Loucy (cell line): ENCODE data around the gene SP8.

Source experiments
- H2AFZ ChIP-seq: fragments of 200-600 bp; sonication (generic); 2 replicates; pipeline ENCODE4 v1.6.0; 2016; ENCODE audit warnings: antibody characterized with exemption, mild to moderate bottlenecking, low read length, moderate library complexity
- H3F3A ChIP-seq: fragments of 200-600 bp; 2 replicates; pipeline ENCODE4 v1.6.0; 2016; ENCODE audit warnings: antibody characterized with exemption, low read depth, mild to moderate bottlenecking
- H3K27me3 ChIP-seq: fragments of 200-600 bp; sonication (generic); 2 replicates; pipeline ENCODE4 v1.6.1; 2014; ENCODE audit warnings: low read length, mild to moderate bottlenecking; ENCODE audit not compliant: insufficient read depth, poor library complexity, severe bottlenecking
- H3K36me3 ChIP-seq: fragments of 200-600 bp; sonication (generic); 2 replicates; pipeline ENCODE4 v1.6.1; 2016; ENCODE audit warnings: low read length; ENCODE audit not compliant: insufficient read depth
- H3K4me1 ChIP-seq: fragments of 200-600 bp; sonication (generic); 2 replicates; pipeline ENCODE4 v1.5.1; 2014; ENCODE audit warnings: low read length, mild to moderate bottlenecking; ENCODE audit not compliant: insufficient read depth, poor library complexity, severe bottlenecking
- H3K4me2 ChIP-seq: fragments of 200-600 bp; sonication (generic); 2 replicates; pipeline ENCODE4 v1.6.0; 2014; ENCODE audit warnings: antibody characterized with exemption, low read length, low read depth, mild to moderate bottlenecking; ENCODE audit not compliant: poor library complexity, severe bottlenecking
- H3K4me3 ChIP-seq: fragments of 200-600 bp; sonication (generic); 2 replicates; pipeline ENCODE4 v1.5.1; 2014; ENCODE audit warnings: low read length, mild to moderate bottlenecking, mixed read lengths; ENCODE audit not compliant: poor library complexity, severe bottlenecking
- H3K79me2 ChIP-seq: fragments of 200-600 bp; sonication (generic); 2 replicates; pipeline ENCODE4 v1.6.1; 2014; ENCODE audit warnings: low read length; ENCODE audit not compliant: insufficient read depth
- H3K9ac ChIP-seq: fragments of 200-600 bp; sonication (generic); 2 replicates; pipeline ENCODE4 v1.6.0; 2014; ENCODE audit warnings: mild to moderate bottlenecking, low read depth, low read length, moderate library complexity; ENCODE audit not compliant: poor library complexity, severe bottlenecking
- H3K9me2 ChIP-seq: fragments of 200-600 bp; sonication (generic); replicated peaks from 2 replicates; pipeline ENCODE4 v1.6.1; 2016; ENCODE audit warnings: low read depth, low read length, mixed read lengths
- H3K9me3 ChIP-seq: fragments of 200-600 bp; sonication (generic); 2 replicates; pipeline ENCODE4 v1.6.1; 2014; ENCODE audit warnings: mild to moderate bottlenecking, antibody characterized with exemption, low read length, low read depth; ENCODE audit not compliant: insufficient read depth
- H4K20me1 ChIP-seq: fragments of 200-600 bp; sonication (generic); 2 replicates; pipeline ENCODE4 v1.6.0; 2014; ENCODE audit warnings: antibody characterized with exemption, low read length, mild to moderate bottlenecking; ENCODE audit not compliant: insufficient read depth, poor library complexity, severe bottlenecking
- CTCF ChIP-seq: fragments of 200-600 bp; sonication (generic); conservative IDR thresholded peaks from 2 replicates; pipeline ENCODE4 v1.5.1; 2014; ENCODE audit warnings: mild to moderate bottlenecking, antibody characterized with exemption, low read length
- EZH2phosphoT487 ChIP-seq: fragments of 200-600 bp; IDR thresholded peaks from 2 replicates; pipeline ENCODE4 v1.6.1; 2018; ENCODE audit warnings: antibody characterized with exemption, mild to moderate bottlenecking, moderate library complexity, borderline replicate concordance

Gene SP8

GRCh38 chr7:20793694-20794394 lies 7.2 kb upstream of the SP8 start:
- Histone ChIP-seq H3K9me3 (no peaks in the 10 kb centered on the region), H3K4me2 (no peak overlapping the region), H3K9me2 (no peaks in the 10 kb centered on the region), H3K4me3 (no peak overlapping the region), H3F3A (peaks cover 2% of the 10 kb centered on the region; the same call in 1 of the 2 replicates), H3K36me3 (no peaks in the 10 kb centered on the region), H4K20me1 (no peaks in the 10 kb centered on the region), H3K4me1 (peaks cover 12% of the 10 kb centered on the region), H3K9ac (no peak overlapping the region), H2AFZ (no peak overlapping the region), H3K27me3 (no peaks in the 10 kb centered on the region), H3K79me2 (no peaks in the 10 kb centered on the region)
- TF ChIP-seq CTCF (no peak), EZH2phosphoT487 (no peak)

- no peaks in the 10 kb centered on the region for H4K20me1 ChIP-seq
- H2AFZ ChIP-seq = no peak overlapping the region
- H3K79me2 ChIP-seq = no peaks in the 10 kb centered on the region
- H3K27me3 ChIP-seq = no peaks in the 10 kb centered on the region
- H3K9me3 ChIP-seq = no peaks in the 10 kb centered on the region
- H3F3A ChIP-seq = no peaks in the 10 kb centered on the region
- H3K4me2 ChIP-seq = no peak overlapping the region
- no peak overlapping the region for H3K4me3 ChIP-seq
- H3K36me3 ChIP-seq = no peaks in the 10 kb centered on the region
- no peaks in the 10 kb centered on the region for H3K9me2 ChIP-seq
- TF ChIP-seq EZH2phosphoT487 (no peak), CTCF (no peak)
- H3K4me1 ChIP-seq = peaks cover 12% of the 10 kb centered on the region
- no peak overlapping the region for H3K9ac ChIP-seq
Measured at GRCh38 chr7:20793248-20793647, 6.6 kb upstream of the SP8 start.

- Histone ChIP-seq H4K20me1 (no peaks in the 10 kb centered on the region), H3K9me3 (no peaks in the 10 kb centered on the region), H3K4me1 (peaks cover 7% of the 10 kb centered on the region), H3K9me2 (no peaks in the 10 kb centered on the region), H3K27me3 (no peaks in the 10 kb centered on the region), H3K36me3 (no peaks in the 10 kb centered on the region), H2AFZ (no peak overlapping the region), H3F3A (no peaks in the 10 kb centered on the region), H3K9ac (no peak overlapping the region), H3K4me3 (no peak overlapping the region), H3K4me2 (no peak overlapping the region), H3K79me2 (no peaks in the 10 kb centered on the region)
- TF ChIP-seq EZH2phosphoT487 (no peak), CTCF (no peak)
Measured at GRCh38 chr7:20791538-20792434, 5.1 kb upstream of the SP8 start.
